Spleen (tissue), 7 donors: ENCODE results near the gene SEMA4F.

Experiments
- CTCF ChIP-seq, 11 experiments: fragments of 200-600 bp in 7 of 11; fragments of 450-650 bp in 4 of 11; sonication (generic) in 4 of 11; IDR thresholded peaks in 8 of 11; conservative IDR thresholded peaks in 3 of 11; 1 replicate in 7 of 11; 2 replicates in 4 of 11; pipeline versions ENCODE4 v1.4.0 to v1.8.0; 2016 to 2021; ENCODE audit warnings: antibody characterized with exemption in 11 of 11, inconsistent platforms in 4 of 11, mild to moderate bottlenecking in 1 of 11
- POLR2A ChIP-seq, 3 donors: fragments of 450-650 bp; IDR thresholded peaks; one replicate each; pipeline ENCODE4 v1.5.1; 2017; ENCODE audit warnings: antibody characterized with exemption in 3 of 3, mild to moderate bottlenecking in 1 of 3
- POLR2AphosphoS5 ChIP-seq, 3 donors: sonication (generic); formaldehyde crosslinking; IDR thresholded peaks; one replicate each; pipeline ENCODE4 v1.5.1; 2017; ENCODE audit warnings: antibody characterized with exemption in 3 of 3
- donor health status: DM: no; HTN: no; CAD: no; lungs with moderate emphysema.
- donor health status: DM: no; HTN: no; CAD: no.
- donor health status: DM: no; HTN: no; CAD: no.

GRCh38 chr2:74691929-74692328, 37.9 kb downstream of the SEMA4F start:
- no peak for TF ChIP-seq POLR2A (IDR thresholded peaks at IDR 0.05)
- TF ChIP-seq CTCF (IDR thresholded peaks at IDR 0.05 in 8 of 11, conservative IDR thresholded peaks at IDR 0.05 in 3 of 11): no peak
- TF ChIP-seq POLR2AphosphoS5 (IDR thresholded peaks at IDR 0.05): no peak
